Effector CD4-positive, alpha-beta T cell (primary cell): Measurements from ENCODE around the gene EVA1C.
A peak's percentile ranks its signal among the peaks of the same experiment; 100 is the strongest.
"Not testable (repeated sequence)": the region's sequence is repeated elsewhere in the genome, so short reads cannot be mapped to it uniquely, and the experiment has no call there.

Experiments used
- DNase-seq: peaks from one replicate; pipeline ENCODE4 v3.0.0-alpha.2; 2020
- total RNA-seq: gene quantifications from one replicate; lab custom pipeline; 2026; lab: John Stamatoyannopoulos, UW

Gene EVA1C, protein sequence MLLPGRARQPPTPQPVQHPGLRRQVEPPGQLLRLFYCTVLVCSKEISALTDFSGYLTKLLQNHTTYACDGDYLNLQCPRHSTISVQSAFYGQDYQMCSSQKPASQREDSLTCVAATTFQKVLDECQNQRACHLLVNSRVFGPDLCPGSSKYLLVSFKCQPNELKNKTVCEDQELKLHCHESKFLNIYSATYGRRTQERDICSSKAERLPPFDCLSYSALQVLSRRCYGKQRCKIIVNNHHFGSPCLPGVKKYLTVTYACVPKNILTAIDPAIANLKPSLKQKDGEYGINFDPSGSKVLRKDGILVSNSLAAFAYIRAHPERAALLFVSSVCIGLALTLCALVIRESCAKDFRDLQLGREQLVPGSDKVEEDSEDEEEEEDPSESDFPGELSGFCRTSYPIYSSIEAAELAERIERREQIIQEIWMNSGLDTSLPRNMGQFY
- 13.1 reads per million, percentile 37 among the genes with 10 or more reads in this experiment for total RNA-seq

DNA sequence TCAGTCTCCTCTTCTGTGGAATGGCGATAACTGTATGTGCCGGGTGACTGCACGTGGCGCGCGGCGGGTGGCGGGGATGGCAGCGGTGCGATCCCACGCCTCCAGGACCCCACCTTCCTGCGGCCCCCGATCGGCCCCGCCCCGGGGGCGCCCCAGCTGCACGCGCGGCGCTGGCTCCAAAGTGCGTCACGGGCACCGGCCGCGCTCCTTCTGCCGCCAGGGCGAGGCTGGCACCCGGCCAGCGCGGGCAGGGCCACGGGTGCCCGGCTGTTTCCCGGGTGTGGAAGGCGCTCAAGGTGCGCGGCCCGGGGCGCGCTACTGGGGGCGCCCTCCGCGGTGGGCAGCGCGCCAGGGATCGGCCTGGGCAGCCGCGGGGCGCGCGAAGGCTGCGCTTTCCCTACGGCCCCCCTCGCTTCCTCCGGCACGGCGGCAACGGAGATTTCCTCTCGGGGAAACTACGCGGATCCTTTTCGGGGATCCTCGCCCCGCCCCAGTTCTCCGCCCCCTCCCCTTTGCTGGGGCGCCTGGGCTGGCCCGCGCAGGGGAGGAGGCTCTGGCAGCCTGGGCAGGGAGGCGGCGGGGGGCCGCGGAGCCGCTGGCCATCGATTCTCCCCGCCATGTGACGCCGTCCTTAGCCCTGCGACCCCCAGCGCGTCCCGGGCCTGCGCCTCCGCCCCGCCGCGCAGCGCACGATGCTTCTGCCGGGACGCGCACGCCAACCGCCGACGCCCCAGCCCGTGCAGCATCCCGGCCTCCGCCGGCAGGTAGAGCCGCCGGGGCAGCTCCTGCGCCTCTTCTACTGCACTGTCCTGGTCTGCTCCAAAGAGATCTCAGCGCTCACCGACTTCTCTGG is at the start of gene EVA1C:
EVA1C (plus strand) TSS at position 545 of the 853 bp plus-strand sequence; CDS start at position 693, 148 bp downstream.
- peak; percentile 67 for DNase-seq

DNA sequence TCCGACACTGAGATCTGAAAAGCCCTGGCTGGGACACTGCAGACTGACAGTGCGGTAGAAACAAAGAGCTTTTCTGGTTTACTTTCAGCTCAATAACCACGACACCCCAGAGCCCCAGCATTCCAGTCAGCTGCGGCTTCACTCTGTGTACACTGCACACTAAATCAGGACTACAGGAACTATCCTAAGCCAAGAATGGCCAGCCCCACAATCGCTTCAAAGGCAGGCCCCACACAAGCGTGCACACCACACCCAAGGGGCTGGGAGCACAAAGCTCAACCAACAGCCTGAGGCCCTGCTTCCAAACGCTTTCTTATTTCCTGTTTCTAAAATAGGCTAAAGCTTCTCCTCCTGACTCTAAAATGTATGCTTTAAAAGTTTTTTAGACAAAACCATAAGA is 48.1 kb upstream of the EVA1C start:
- DNase-seq, result no peak

DNA sequence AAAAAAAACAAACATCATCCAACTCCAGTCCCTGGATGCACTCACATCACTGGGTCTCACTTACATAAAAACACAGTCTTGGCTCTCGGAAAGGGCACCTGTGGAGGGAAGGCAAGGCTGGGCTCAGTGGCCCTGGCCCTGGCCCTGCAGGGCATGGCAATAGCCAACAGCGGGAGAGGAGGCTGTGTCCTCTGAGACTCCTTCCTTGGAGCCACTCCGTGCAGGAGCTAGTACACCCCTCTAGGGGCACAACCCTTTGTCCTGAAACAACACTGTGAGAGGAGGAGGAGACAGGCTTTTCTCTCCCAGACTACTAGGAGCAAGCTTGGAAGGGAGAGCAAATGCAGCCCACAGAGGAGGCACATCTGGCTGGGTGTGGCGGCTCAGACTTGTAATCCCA is 47.7 kb upstream of the EVA1C start:
- DNase-seq, result no peak

DNA sequence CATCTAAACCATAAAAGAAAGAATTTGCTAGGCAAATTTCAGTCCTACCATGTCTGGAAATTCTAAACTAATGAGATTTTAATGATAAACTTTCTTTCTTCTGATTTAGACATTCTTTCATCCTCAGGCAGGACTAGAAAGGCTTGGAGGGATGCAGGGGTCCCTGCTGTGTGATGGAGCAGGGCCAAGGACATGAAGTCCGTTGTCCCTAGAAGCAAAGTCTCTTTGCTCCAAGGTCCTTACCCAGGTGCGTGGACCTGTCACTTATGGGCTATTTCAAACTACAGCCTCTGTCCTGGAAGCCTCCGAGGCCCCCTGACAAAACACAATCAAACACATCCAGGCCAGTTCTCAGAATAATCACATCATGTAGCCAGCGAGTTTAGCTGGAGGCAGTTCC is 46.3 kb upstream of the EVA1C start:
- no peak for DNase-seq

DNA sequence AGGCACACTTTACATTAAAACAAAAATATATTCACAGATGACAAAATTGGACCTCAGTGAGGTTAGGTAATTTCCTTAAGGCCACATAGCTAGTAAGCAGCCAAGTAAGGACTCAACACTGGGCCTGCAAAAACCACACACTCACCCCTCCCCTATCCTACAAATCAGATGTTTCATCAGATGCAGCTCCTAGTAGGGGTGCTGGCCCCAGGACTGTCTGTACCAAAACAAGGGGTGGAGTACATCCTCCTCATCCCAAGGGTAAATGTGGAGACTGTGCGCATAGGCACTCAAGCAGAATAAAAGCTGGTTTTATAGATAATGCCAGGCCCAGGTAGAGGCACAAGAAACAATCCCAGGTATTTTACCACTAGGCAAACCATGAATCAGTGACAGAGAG is 45.3 kb upstream of the EVA1C start:
- DNase-seq, result no peak

DNA sequence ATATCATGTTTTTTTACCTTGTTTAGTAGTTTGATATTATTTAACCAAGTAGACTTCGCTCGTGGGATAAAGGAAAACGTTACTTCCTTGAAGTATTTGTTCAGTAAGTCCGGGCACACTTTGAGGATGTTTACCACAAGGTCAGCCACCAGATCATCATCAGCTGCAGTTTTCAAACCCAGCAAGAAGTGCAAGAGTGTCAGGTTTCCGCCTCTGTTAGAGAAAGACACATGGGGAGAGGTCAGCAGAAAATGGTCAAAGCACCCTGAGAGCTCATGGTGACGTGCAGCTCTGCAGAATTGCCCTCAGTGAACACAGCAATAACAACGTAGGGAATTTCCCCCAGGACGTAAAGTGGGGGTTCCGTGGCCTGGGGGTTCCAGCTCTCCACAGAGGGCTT is 44.1 kb upstream of the EVA1C start:
- no peak for DNase-seq

DNA sequence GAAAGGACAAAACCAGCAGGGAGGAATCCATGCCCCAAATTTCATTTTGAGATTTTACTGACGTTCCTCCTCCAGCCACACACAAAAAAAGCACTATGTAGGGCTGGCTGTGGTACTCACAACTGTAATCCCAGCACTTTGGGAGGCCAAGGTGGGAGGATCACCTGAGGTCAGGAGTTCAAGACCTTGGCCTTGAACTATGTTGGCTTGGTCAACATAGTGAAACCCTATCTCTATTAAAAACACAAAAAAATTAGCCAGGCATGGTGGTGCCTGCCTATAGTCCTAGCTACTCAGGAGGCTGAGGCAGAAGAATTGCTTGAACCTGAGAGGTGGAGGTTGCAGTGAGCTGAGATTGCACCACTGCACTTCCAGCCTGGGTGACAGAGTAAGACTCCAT is 43.5 kb upstream of the EVA1C start:
- DNase-seq, result not testable (repeated sequence)

DNA sequence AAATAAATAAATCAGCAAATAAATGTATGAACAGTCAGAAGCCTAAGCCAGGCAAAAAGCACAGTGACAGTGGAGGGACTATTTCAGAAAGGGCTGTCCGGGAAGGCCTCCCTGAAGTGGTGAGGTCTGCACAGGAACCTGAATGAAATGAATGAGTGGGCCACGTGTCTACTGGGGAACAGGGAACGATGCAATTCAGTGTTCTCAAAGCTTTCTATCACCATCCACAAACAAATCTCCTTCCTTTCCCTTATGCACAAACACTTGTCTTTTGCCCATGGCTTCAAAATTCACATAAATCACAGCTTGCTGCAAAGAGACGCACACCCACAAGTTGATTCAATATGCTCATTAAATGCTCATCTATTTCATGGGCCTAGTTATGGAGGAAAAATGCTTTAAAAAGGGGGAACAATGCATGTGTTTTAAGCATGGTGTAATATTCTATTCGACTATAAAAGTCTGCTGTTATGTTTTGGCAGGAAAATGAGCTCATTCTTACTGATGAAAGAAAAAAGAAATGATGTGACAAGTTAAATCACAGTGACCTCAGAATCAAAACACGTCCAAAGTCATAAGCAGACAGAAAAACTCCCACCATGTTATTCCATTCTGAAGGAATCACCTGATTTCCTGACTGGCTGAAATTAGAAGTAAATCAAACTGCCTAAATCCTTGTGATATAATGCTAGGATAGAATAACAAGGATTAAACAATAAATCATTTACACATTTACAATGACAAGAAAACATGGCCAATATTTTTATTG is 41.3 kb upstream of the EVA1C start:
- DNase-seq, result no peak

DNA sequence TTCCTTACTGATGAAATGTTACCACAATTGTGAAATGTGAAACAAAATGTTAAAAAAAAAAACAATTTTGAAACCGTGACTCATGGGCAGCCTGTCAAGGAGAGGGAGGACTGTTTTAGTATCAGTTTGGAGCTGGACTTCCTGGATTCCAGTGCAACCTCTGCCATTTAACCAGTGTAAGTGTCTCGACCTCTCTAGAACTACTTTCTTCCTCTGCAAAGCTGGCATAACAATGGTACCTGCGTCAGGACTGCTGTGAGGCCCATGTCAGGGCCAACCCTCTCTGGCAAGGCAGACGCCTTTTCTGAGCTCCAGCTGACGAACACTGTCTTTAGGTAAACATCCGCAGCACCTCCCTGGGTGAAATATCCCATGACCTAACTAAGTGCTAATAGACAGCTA is 40.6 kb upstream of the EVA1C start:
- no peak for DNase-seq

DNA sequence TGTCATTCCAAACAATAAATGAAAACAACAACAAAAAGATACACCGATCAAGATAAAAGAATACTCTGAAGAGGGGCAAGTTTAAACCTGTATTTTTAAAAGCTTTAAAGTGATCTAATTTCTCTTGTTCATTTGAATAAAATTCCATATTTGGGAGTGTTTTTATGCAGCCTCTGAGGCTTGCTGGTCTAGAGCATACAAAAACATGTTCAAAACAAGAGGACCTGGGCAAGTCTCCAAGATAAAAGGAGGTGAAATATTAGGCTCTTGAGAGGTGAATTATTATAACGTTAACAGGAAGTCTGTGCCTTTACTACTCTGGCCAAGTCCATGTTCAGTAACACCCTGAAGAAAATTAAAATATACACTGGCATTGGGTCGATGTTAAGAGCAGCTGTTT is 39.8 kb upstream of the EVA1C start:
- no peak for DNase-seq

DNA sequence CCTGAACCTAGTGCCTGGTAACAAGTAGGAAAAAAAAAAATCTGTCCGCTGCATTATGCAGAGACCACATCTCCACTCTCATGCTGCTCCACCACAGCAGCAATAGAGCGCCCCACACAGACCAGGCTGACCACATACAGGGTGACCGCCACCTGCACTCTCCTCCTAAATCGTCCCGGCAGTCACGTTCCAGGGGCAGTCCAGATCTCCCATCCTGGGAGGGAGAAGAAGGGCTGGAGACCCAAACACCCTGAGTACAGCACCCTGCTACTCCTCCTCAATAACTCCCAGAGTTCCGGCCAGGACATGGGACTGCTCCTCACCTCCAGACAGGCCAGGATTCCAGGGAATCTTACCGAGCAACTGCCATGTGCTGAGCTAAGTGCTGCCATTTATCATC is 35.0 kb upstream of the EVA1C start:
- DNase-seq, result no peak

DNA sequence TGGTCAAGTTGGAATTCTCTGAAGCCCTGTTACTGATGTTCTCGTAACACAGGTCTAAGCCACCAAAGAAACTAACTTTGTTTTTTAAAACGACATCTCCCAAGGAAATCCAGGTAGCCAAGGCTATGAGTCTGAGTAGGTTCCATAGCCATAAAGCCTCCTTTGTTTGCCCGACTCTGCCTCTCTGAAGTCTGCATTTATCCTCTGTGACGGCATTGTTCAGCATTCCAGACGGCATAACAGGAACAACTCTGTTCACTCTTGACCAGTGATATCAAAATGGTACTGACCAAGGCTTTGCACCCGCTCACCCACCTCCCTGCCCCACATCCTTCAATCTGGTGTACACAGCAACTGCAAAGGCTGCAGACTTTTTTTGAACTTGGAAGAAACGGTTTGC is 34.5 kb upstream of the EVA1C start:
- DNase-seq, result no peak

DNA sequence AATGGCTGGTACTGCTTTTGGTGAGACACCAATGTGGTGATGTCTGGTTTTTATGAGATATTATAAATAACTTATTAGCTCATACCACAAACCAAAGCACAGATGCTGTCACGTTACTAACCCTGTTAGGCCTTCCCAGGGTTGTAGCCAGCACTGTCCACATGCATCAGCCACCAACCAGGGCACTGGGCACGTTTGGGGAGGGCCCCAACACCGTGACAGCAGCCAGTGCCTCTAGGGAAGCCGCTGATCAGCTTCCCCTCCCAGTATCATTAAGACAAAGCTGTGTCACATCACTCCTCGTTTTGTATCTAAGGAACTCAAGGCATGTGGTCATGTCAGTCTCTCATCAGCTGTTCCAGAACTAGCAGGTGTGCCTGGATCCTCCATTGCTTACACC is 33.5 kb upstream of the EVA1C start:
- no peak for DNase-seq

DNA sequence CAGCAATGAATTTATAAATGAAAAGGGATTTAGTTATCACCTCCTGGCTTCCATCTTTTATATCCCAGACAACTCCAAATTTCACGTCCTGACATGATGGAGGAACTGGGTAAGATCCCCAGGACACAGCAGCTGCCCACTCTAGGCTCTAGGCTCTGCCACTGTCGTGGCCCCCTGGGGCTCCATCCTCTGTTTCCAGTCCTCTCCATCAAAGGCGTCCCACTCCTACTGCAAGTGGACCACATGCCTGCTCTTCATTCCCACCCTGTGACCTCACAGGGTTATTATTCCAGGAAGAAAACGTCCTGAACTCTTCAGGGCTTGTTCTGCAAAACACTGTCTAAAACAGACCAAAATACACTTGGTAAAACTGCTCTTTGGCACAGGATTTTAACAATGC is 31.6 kb upstream of the EVA1C start:
- DNase-seq, result no peak

DNA sequence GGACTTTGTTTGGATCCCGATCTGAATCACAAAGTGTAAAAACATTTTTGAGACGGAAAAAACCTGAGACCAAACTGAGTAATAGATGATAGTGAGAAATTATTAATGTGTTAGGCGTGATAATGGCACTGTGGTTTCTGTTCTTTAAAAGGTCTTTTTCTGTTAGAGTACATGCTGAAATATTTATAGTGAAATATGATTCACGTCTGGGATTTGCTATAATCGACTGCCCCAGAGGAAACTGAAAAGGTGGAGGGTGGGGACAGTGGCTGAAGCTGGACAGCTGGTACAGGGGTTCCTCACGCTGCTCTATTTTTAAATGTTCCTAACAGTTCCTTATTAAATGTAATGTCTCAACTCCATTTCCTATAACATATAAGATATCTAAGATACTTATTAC is 30.9 kb upstream of the EVA1C start:
- DNase-seq, result no peak

DNA sequence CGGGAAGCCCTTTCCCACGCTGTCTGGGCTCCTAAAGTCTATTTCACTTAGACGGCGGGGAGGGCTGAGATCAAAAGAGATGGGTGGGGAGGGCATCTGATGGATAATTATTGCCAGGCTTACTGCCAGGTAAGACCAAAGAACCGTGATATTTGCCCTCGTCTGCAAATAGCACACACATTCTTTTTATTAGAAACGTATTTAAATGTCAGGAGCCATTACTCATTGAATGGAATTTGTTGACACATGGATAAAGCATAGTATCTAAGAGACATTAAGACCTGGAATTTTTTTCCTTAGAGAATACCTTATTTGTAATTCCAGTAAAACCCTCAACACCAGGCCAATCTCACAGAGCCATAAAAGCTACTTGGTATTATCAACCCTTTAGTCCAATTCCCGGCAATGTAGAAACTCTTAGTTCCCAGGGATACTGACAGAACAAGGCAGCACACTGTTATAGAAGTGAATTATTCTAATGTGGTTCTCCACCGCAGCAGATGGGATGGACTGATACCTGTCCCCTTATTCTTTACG is 30.3 kb upstream of the EVA1C start:
- no peak for DNase-seq

DNA sequence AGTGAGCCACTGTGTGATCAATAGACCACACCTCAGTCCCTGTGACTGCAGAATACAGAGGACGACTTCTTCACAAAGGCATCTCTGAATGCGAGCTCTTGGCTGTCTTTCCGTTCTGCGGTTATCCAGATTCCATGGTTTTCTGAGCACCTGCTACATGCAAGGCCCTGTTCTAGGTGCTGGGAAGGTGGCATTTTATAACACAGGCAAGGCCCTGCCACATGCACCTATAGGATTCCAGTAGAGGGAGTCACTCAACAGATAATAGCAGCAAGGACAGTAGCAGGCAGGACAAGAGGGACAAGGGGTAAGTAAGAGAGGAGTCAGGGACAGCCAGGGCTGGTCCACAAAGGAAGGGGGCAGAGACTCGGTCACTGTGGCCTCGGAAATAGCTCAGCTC is 28.7 kb upstream of the EVA1C start:
- no peak for DNase-seq

DNA sequence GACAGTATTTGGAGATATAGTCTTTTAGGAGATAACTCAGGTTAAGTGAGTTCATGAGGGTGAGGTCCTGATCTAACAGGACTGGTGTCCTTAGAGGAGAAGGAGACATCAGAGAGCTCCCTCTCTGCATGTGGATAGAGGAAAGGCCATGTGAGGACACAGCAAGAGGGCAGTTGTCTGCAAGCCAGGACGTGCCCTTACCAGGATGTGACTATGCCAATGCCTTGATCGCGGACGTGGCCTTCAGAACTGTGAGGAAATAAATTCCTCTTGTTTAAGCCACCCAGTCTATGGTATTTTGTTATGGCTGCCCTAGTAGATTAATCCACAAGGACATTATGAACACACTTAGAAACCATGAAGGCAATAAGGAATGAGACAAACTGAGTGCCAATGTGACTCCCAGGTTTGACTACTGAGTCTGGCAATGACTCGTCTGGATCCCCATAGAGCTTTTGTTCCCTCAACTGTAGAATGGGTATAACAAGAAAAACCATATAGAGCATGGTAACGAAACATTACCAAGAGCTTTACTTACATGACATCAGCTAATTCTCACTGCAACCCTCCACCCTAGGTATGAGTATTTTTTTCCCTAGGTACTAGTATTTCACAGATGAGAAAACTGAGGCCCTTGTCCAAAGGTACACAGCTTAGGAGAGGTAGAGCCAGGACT is 26.2 kb upstream of the EVA1C start:
- DNase-seq, result no peak

DNA sequence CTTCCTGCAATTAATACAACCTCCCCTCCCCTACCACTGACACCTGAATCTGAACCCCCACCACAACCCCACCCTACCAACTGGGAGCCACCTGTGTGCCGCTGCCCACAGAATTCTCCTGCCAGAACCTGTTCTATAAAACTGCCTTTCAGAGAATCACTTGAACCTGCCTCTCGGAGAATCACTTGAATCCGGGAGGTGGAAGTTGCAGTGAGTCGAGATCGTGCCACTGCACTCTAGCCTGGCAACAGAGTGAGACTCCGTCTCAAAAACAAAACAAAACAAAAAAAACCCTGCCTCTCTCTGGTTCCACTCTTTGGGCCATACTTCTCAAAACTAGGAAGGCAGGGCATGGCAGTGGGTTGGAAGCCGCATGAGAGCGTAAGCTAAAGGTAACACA is 25.4 kb upstream of the EVA1C start:
- DNase-seq, result no peak

DNA sequence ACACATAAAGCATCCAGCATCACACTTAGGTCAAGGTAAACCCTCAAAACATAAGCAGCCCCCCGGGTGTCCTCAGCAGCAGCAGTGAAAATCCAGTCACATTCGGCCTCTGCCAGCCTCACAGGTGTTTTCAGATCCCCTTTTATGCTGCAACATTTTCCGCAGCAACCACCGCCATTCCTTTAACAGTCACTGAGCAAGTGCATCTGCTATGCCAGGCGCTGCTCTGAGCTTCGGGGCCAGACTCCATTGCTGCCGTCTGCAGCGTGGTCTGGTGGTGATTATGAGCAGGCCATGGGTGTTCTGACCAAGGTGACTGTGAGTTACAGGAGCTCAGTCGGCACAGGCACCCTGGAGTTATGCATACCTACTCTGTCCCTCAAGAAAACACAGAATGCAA is 24.2 kb upstream of the EVA1C start:
- no peak for DNase-seq

DNA sequence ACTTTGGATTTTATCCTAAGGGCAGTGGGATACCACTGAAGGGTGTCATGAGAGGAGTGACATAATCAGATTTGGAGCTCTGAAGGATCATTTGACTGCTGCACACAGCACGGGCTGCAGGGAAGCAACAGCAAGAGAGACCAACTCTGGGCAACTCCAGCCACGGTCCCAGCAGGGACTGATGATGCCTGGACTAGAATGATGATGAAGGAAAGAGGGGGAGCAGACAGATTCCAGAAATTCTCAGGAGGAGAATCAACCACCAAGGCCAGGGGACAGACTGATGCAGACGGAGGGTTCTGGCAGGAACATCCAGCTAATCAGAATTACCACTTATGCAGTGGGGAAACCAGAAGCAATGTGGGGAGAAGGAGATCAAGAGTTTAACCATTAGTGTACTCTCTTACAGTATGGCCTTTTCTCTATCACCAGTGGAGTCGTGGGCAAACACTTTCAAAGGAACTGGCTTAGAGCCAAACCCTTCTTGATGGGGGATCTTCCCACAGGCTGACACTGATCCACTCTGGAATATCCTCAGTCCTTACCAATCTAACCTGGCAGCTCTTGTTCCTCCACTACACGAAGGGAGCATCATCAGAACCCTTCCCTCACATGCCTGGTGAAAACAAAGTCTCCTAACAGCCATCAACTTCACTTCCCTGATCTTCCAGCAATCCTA is 23.0 kb upstream of the EVA1C start:
- no peak for DNase-seq
